K562 (cell line): Measurements from ENCODE around the gene MECR. TPM values are rescaled to one million over a fixed set of nuclear protein-coding genes. Genes with fewer than 3 reads are reported as not detected.

ENCODE experiments used
- CAMTA2 ChIP-seq: fragments of 250-450 bp; sonication (Bioruptor Pico); conservative IDR thresholded peaks from 2 replicates; pipeline ENCODE4 v1.5.1; 2022
- CCAR2 ChIP-seq: fragments of 200-400 bp; formaldehyde crosslinking; IDR thresholded peaks from 2 replicates; pipeline ENCODE4 v1.6.1; 2017; ENCODE audit warnings: mild to moderate bottlenecking, low read depth, low read length
- FOXP1 ChIP-seq: sonication (generic); formaldehyde crosslinking; IDR thresholded peaks from 2 replicates; pipeline ENCODE4 v1.8.0; 2022; ENCODE audit warnings: mild to moderate bottlenecking, missing genetic modification reagents
- HNRNPK ChIP-seq: fragments of 200-400 bp; formaldehyde crosslinking; IDR thresholded peaks from one replicate; pipeline ENCODE4 v1.6.1; 2018; ENCODE audit warnings: mild to moderate bottlenecking, low read depth, low read length; ENCODE audit not compliant: poor library complexity, severe bottlenecking
- LCOR ChIP-seq: sonication (generic); formaldehyde crosslinking; IDR thresholded peaks from 2 replicates; pipeline ENCODE4 v1.8.0; 2022; ENCODE audit warnings: mild to moderate bottlenecking, missing genetic modification reagents
- MAFG ChIP-seq: fragments of 450-650 bp; conservative IDR thresholded peaks from 2 replicates; pipeline ENCODE4 v1.6.1; 2016; ENCODE audit warnings: missing genetic modification characterization, missing compliant biosample characterization
- NR2C2 ChIP-seq, 2 experiments: fragments of 200-800 bp in 1 of 2; sonication (Bioruptor generic) in 1 of 2; sonication (generic) in 1 of 2; formaldehyde crosslinking in 1 of 2; IDR thresholded peaks; 2 replicates each; pipeline versions ENCODE4 v1.6.1 to v1.8.0; 2016 to 2022; ENCODE audit warnings: mild to moderate bottlenecking in 1 of 2, missing compliant biosample characterization in 1 of 2, missing genetic modification characterization in 1 of 2, missing genetic modification reagents in 1 of 2
- RUNX1 ChIP-seq: sonication (generic); IDR thresholded peaks from 2 replicates; pipeline ENCODE4 v1.6.1; 2016; ENCODE audit warnings: antibody characterized with exemption, low read depth
- SPI1 ChIP-seq: IDR thresholded peaks from 2 replicates; pipeline ENCODE4 v1.6.1; 2011; ENCODE audit warnings: low read depth, low read length, control low read depth, borderline replicate concordance
- STAG1 ChIP-seq: sonication (generic); formaldehyde crosslinking; IDR thresholded peaks from 2 replicates; pipeline ENCODE4 v1.5.0; 2020; ENCODE audit warnings: missing genetic modification reagents, borderline replicate concordance
- TSC22D4 ChIP-seq: fragments of 450-650 bp; IDR thresholded peaks from 2 replicates; pipeline ENCODE4 v1.6.1; 2016; ENCODE audit warnings: missing genetic modification characterization, missing biosample characterization, control low read depth
- ZC3H8 ChIP-seq: fragments of 450-650 bp; IDR thresholded peaks from 2 replicates; pipeline ENCODE4 v1.6.1; 2017
- ZNF324 ChIP-seq: fragments of 250-450 bp; sonication (Bioruptor Pico); IDR thresholded peaks from 2 replicates; pipeline ENCODE4 v1.4.0; 2020; ENCODE audit warnings: mild to moderate bottlenecking
- polyA plus RNA-seq, 8 experiments: library from polyadenylated mRNA; depleted of rRNA in 4 of 8; stranded (reverse) in 5 of 8; unstranded in 3 of 8; fragments of >200 nt; fragmentation: Nextera tagmentation in 2 of 8; fragmentation: Illumina TruSeq in 1 of 8; extraction: Ambion mirVana in 2 of 8; extraction: Trizol in 1 of 8; gene quantifications; 2 replicates each; pipeline versions ENCODE4 v1.2.1 to v1.2.3, GENCODE V29; 2011 to 2014; ENCODE audit warnings: inconsistent platforms in 1 of 8, missing spikeins in 1 of 8
- total RNA-seq, 7 experiments: library from RNA; depleted of rRNA in 6 of 7; stranded (reverse); fragments of >200 nt in 6 of 7; fragmentation: Illumina TruSeq in 2 of 7; extraction: Trizol in 2 of 7; gene quantifications; 2 replicates each; pipeline versions ENCODE4 v1.2.1 to v1.2.3, GENCODE V29; 2011 to 2021; ENCODE audit warnings: low replicate concordance in 1 of 7
- TF ChIP-seq, protein P1 (sequence below): fragments of 250-450 bp; sonication (Bioruptor Pico); IDR thresholded peaks from 2 replicates; pipeline ENCODE4 v1.5.0; 2021; ENCODE audit warnings: mild to moderate bottlenecking, moderate library complexity
- TF ChIP-seq, protein P2 (sequence below): fragments of 250-450 bp; sonication (Bioruptor Pico); IDR thresholded peaks from 2 replicates; pipeline ENCODE4 v1.5.0; 2022; ENCODE audit warnings: mild to moderate bottlenecking
- TF ChIP-seq, protein P3 (sequence below), 2 experiments: fragments of 450-650 bp; IDR thresholded peaks; 2 replicates each; pipeline ENCODE4 v1.6.1; 2018; ENCODE audit warnings: mild to moderate bottlenecking in 2 of 2, low read depth in 1 of 2; ENCODE audit not compliant: partially characterized antibody in 2 of 2

The MECR gene
- total and polyA plus RNA-seq, 9 of the 15 experiments (the other 6 are each of a cell fraction or from before 2014, with no cell fraction given), result 10.4 to 58.6 (median 42.9) TPM

- TF ChIP-seq RUNX1 (no peak), CAMTA2 (CRISPR knock-in tag) (no peak), NR2C2 (CRISPR knock-in tag; IDR thresholded peaks at IDR 0.05) (0 out of 2 replicates have a peak, but pooled peaks have one; percentile 55), NR2C2 (tag; IDR thresholded peaks at IDR 0.05) (peak; percentile 49; the same call in 1 of the 2 replicates), ZNF324 (CRISPR knock-in tag) (0 out of 2 replicates have a peak, but pooled peaks have one; percentile 9), HNRNPK (no peak), TSC22D4 (tag) (no peak), FOXP1 (no peak), SPI1 (no peak), CCAR2 (no peak), MAFG (peak; percentile 78), STAG1 (CRISPR knock-in tag) (peak; percentile 95), LCOR (CRISPR knock-in tag) (peak; percentile 97), ZC3H8 (no peak)
- TF ChIP-seq, protein P1, sequence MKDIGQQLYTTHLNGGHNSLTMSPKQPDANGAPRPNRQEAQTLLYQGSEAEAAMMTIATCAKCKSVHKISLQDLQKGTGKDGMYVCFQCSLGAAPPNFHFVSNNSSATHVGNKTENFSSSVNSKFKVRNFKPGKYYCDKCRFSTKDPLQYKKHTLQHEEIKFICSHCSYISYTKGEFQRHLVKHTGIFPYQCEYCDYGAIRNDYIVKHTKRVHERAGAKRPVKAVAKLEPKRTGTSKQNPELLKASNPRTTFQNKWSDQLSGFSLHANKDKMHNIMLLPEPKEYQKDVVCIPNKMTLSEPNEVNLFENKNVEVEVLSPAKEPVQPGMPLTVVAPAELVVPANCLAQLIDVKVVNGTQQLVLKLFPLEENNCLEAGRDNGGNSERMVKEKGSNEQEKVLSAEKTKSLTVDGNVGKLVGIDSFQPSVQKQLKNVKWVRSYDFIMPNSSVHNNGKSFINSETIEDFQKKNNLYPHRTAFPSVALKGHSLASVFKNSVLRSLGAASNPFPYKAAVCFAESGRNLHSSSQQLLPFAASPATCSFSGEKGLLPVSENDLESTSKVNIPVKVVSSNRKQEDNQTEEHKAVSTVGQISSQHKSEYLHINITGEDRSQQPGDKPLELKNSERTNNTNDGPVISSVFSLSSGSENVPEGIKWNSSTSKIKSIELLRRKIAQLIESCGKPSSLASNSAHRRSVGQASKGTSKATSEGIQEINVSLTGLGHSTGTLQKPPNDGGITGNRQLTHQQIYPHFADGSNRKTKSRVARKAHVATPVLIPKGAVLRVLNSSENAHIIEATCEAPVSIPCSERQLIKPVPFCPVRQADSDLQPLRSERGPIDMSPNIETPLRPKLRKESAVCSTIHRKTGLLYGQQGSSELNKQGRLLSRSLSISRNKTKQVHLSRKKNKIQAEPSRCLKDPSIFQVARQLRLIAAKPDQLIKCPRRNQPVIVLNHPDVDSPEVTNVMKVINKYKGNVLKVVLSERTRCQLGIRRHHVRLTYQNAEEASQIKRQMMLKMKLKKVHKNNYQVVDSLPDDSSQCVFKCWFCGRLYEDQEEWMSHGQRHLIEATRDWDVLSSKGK (CRISPR knock-in tag), result no peak
- TF ChIP-seq, protein P2, sequence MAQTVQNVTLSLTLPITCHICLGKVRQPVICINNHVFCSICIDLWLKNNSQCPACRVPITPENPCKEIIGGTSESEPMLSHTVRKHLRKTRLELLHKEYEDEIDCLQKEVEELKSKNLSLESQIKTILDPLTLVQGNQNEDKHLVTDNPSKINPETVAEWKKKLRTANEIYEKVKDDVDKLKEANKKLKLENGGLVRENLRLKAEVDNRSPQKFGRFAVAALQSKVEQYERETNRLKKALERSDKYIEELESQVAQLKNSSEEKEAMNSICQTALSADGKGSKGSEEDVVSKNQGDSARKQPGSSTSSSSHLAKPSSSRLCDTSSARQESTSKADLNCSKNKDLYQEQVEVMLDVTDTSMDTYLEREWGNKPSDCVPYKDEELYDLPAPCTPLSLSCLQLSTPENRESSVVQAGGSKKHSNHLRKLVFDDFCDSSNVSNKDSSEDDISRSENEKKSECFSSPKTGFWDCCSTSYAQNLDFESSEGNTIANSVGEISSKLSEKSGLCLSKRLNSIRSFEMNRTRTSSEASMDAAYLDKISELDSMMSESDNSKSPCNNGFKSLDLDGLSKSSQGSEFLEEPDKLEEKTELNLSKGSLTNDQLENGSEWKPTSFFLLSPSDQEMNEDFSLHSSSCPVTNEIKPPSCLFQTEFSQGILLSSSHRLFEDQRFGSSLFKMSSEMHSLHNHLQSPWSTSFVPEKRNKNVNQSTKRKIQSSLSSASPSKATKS (CRISPR knock-in tag), result no peak
- TF ChIP-seq, protein P3, sequence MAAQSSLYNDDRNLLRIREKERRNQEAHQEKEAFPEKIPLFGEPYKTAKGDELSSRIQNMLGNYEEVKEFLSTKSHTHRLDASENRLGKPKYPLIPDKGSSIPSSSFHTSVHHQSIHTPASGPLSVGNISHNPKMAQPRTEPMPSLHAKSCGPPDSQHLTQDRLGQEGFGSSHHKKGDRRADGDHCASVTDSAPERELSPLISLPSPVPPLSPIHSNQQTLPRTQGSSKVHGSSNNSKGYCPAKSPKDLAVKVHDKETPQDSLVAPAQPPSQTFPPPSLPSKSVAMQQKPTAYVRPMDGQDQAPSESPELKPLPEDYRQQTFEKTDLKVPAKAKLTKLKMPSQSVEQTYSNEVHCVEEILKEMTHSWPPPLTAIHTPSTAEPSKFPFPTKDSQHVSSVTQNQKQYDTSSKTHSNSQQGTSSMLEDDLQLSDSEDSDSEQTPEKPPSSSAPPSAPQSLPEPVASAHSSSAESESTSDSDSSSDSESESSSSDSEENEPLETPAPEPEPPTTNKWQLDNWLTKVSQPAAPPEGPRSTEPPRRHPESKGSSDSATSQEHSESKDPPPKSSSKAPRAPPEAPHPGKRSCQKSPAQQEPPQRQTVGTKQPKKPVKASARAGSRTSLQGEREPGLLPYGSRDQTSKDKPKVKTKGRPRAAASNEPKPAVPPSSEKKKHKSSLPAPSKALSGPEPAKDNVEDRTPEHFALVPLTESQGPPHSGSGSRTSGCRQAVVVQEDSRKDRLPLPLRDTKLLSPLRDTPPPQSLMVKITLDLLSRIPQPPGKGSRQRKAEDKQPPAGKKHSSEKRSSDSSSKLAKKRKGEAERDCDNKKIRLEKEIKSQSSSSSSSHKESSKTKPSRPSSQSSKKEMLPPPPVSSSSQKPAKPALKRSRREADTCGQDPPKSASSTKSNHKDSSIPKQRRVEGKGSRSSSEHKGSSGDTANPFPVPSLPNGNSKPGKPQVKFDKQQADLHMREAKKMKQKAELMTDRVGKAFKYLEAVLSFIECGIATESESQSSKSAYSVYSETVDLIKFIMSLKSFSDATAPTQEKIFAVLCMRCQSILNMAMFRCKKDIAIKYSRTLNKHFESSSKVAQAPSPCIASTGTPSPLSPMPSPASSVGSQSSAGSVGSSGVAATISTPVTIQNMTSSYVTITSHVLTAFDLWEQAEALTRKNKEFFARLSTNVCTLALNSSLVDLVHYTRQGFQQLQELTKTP (IDR thresholded peaks at IDR 0.05; ENCODE audit: low read depth in 1 of 2, partially characterized antibody in 2 of 2), result no peak
These were observed 28.0 kb downstream of the MECR start (continued) for GRCh38 chr1:29202584-29203340.
